A549 (cell line): Measurements from ENCODE around the gene PDCD1. TPM values are rescaled to one million over a fixed set of nuclear protein-coding genes. Genes with fewer than 3 reads are reported as not detected.
"Not testable (repeated sequence)": the region's sequence is repeated elsewhere in the genome, so short reads cannot be mapped to it uniquely, and the experiment has no call there.

Experiments
- ATAC-seq, 2 experiments: fragments of 200-7000 bp in 1 of 2; fragments of >200 bp in 1 of 2; cut with Nextera tagmentation in 1 of 2; cut with Tn5 transposase in 1 of 2; 3 replicates each; pipeline versions ENCODE4 v1.8.0 to v1.9.1; 2018 to 2020; ENCODE audit warnings: mild to moderate bottlenecking in 1 of 2, moderate library complexity in 1 of 2
- CTCF ChIA-PET: fragments of 300-600 bp; sonication (Branson Sonifier 250); formaldehyde crosslinking; extraction: SDS; loops from one replicate; lab custom pipeline; 2021; ENCODE audit warnings: antibody characterized with exemption, inconsistent platforms; lab: Yijun Ruan, JAX
- POLR2A ChIA-PET: fragments of 350-600 bp; formaldehyde crosslinking; extraction: SDS; loops from one replicate; lab custom pipeline; 2021; ENCODE audit warnings: antibody characterized with exemption, inconsistent platforms; lab: Yijun Ruan, JAX
- DNase-seq, 2 experiments: peaks; one replicate each; pipeline versions ENCODE4 v3.0.0 to v3.0.0-alpha.2; 2011 to 2016; ENCODE audit warnings: low read depth in 1 of 2, low spot score in 1 of 2
- FAIRE-seq: peaks from 2 replicates; lab custom pipeline; 2011; peaks lifted over from hg19 to GRCh38; lab: Jason Lieb, UNC
- H3K27ac ChIP-seq, 2 experiments: fragments of >200 bp; sonication (Bioruptor Twin); formaldehyde crosslinking; 3 replicates each; pipeline ENCODE4 v1.5.1; 2016 to 2017
- H3K4me1 ChIP-seq: fragments of >200 bp; sonication (Bioruptor Twin); formaldehyde crosslinking; 3 replicates; pipeline ENCODE4 v1.6.1; 2016
- H3K4me2 ChIP-seq: fragments of >200 bp; sonication (Bioruptor Twin); formaldehyde crosslinking; 3 replicates; pipeline ENCODE4 v1.6.1; 2016
- H3K4me3 ChIP-seq: fragments of >200 bp; sonication (Bioruptor Twin); formaldehyde crosslinking; 3 replicates; pipeline ENCODE4 v1.5.1; 2016
- H3K9me3 ChIP-seq: fragments of >200 bp; sonication (Bioruptor Twin); formaldehyde crosslinking; 3 replicates; pipeline ENCODE4 v1.6.1; 2016
- ATOH8 ChIP-seq: fragments of 250-450 bp; sonication (Bioruptor Pico); IDR thresholded peaks from 2 replicates; pipeline ENCODE4 v1.5.0; 2020; ENCODE audit warnings: low read depth, mild to moderate bottlenecking, moderate library complexity
- BHLHE40 ChIP-seq: IDR thresholded peaks from 2 replicates; pipeline ENCODE4 v1.6.1; 2012; ENCODE audit warnings: low read depth, low read length, inconsistent platforms
- CHD2 ChIP-seq: fragments of 150-350 bp; IDR thresholded peaks from 2 replicates; pipeline ENCODE4 v1.6.1; 2014; ENCODE audit warnings: low read length; ENCODE audit not compliant: partially characterized antibody
- CTCF ChIP-seq: fragments of >200 bp; sonication (Bioruptor Twin); formaldehyde crosslinking; IDR thresholded peaks from 3 replicates; pipeline ENCODE4 v1.5.1; 2016
- E2F6 ChIP-seq: IDR thresholded peaks from 2 replicates; pipeline ENCODE4 v1.6.1; 2012; ENCODE audit warnings: low read depth, borderline replicate concordance
- ESRRA ChIP-seq: fragments of 150-350 bp; IDR thresholded peaks from 2 replicates; pipeline ENCODE4 v1.6.1; 2014; ENCODE audit warnings: mild to moderate bottlenecking, low read length, borderline replicate concordance
- FOSL2 ChIP-seq, 2 experiments: fragments of 450-650 bp in 1 of 2; fragments of >200 bp in 1 of 2; sonication (Bioruptor Twin) in 1 of 2; formaldehyde crosslinking; IDR thresholded peaks; 2 replicates each; pipeline versions ENCODE4 v1.5.0 to v1.6.1; 2016 to 2020; ENCODE audit warnings: mild to moderate bottlenecking in 1 of 2, moderate library complexity in 1 of 2
- GATA3 ChIP-seq: IDR thresholded peaks from 2 replicates; pipeline ENCODE4 v1.6.1; 2012; ENCODE audit warnings: borderline replicate concordance
- HDAC2 ChIP-seq: fragments of 200-600 bp; sonication (generic); IDR thresholded peaks from 2 replicates; pipeline ENCODE4 v1.6.1; 2016
- HEYL ChIP-seq: fragments of 250-450 bp; sonication (Bioruptor Pico); IDR thresholded peaks from 2 replicates; pipeline ENCODE4 v1.8.0; 2021; ENCODE audit warnings: mild to moderate bottlenecking, moderate library complexity
- HOXB13 ChIP-seq: fragments of 250-450 bp; sonication (Bioruptor Pico); IDR thresholded peaks from 2 replicates; pipeline ENCODE4 v1.5.0; 2020; ENCODE audit warnings: low read depth, mild to moderate bottlenecking, moderate library complexity
- JUN ChIP-seq, 2 experiments: fragments of >200 bp; sonication (Bioruptor Twin); formaldehyde crosslinking; IDR thresholded peaks; 2 replicates in 1 of 2; 3 replicates in 1 of 2; pipeline ENCODE4 v1.6.1; 2016 to 2017
- JUNB ChIP-seq: fragments of >200 bp; sonication (Bioruptor Twin); formaldehyde crosslinking; IDR thresholded peaks from 2 replicates; pipeline ENCODE4 v1.6.1; 2016
- MYC ChIP-seq: IDR thresholded peaks from 2 replicates; pipeline ENCODE4 v1.6.1; 2012; ENCODE audit warnings: mild to moderate bottlenecking, inconsistent platforms, low read length, improper control_type of control experiment, borderline replicate concordance
- NPAS2 ChIP-seq: fragments of 250-450 bp; sonication (Bioruptor Pico); IDR thresholded peaks from 2 replicates; pipeline ENCODE4 v1.8.0; 2022; ENCODE audit warnings: mild to moderate bottlenecking, moderate library complexity, borderline replicate concordance
- NR3C1 ChIP-seq: fragments of >200 bp; sonication (Bioruptor Twin); formaldehyde crosslinking; IDR thresholded peaks from 3 replicates; pipeline ENCODE4 v1.6.1; 2017
- POLR2AphosphoS2 ChIP-seq: conservative IDR thresholded peaks from 2 replicates; pipeline ENCODE4 v1.6.1; 2012; ENCODE audit warnings: low read length, improper control_type of control experiment, inconsistent platforms
- RAD21 ChIP-seq, 2 experiments: fragments of >200 bp in 1 of 2; sonication (Bioruptor Twin) in 1 of 2; formaldehyde crosslinking in 1 of 2; IDR thresholded peaks in 1 of 2; conservative IDR thresholded peaks in 1 of 2; 2 replicates in 1 of 2; 3 replicates in 1 of 2; pipeline ENCODE4 v1.6.1; 2012 to 2018; ENCODE audit warnings: inconsistent platforms in 1 of 2
- RFX5 ChIP-seq: fragments of 450-650 bp; IDR thresholded peaks from 2 replicates; pipeline ENCODE4 v1.7.1; 2014; ENCODE audit warnings: antibody characterized with exemption, mild to moderate bottlenecking, moderate library complexity
- RNF2 ChIP-seq: fragments of 200-600 bp; sonication (generic); IDR thresholded peaks from 2 replicates; pipeline ENCODE4 v1.6.1; 2016; ENCODE audit warnings: low read depth, mild to moderate bottlenecking, antibody characterized with exemption, moderate library complexity, borderline replicate concordance
- SMC3 ChIP-seq: fragments of >200 bp; sonication (Bioruptor Twin); formaldehyde crosslinking; IDR thresholded peaks from 3 replicates; pipeline ENCODE4 v1.6.1; 2018; ENCODE audit warnings: inconsistent platforms
- SREBF2 ChIP-seq: fragments of 450-650 bp; IDR thresholded peaks from 2 replicates; pipeline ENCODE4 v1.6.1; 2014; ENCODE audit warnings: mild to moderate bottlenecking, moderate library complexity
- USF2 ChIP-seq: fragments of 450-650 bp; IDR thresholded peaks from 2 replicates; pipeline ENCODE4 v1.6.1; 2014; ENCODE audit warnings: antibody characterized with exemption
- ZNF302 ChIP-seq: fragments of 250-450 bp; sonication (Bioruptor Pico); IDR thresholded peaks from 2 replicates; pipeline ENCODE4 v1.9.0; 2021; ENCODE audit warnings: inconsistent platforms, mild to moderate bottlenecking, moderate library complexity
- ZSCAN20 ChIP-seq: fragments of 250-450 bp; sonication (Bioruptor Pico); IDR thresholded peaks from 2 replicates; pipeline ENCODE4 v1.8.0; 2022; ENCODE audit warnings: mild to moderate bottlenecking, moderate library complexity
- WGBS: methylation state at CpG from one replicate; pipeline ENCODE4 v1.1.6; 2017; ENCODE audit errors: missing lambda C conversion rate; 5-methylcytosine and 5-hydroxymethylcytosine counted together
- polyA plus RNA-seq, 4 experiments: library from polyadenylated mRNA; depleted of rRNA in 3 of 4; stranded (reverse); fragments of >200 nt; fragmentation: RNase III in 1 of 4; extraction: RNeasy Plus Mini Kit Qiagen cat#74134 plus additional on column Dnase treatment in 1 of 4; gene quantifications; 2 replicates in 3 of 4; 3 replicates in 1 of 4; pipeline ENCODE4 v1.2.3, GENCODE V29; 2011 to 2017

Gene PDCD1
- polyA plus RNA-seq, 2 of the 4 experiments (the other 2 are of a cell fraction): not detected

- POLR2A ChIA-PET, H3K4me1 ChIP-seq, H3K4me3 ChIP-seq, H3K9me3 ChIP-seq, CTCF ChIA-PET, H3K4me2 ChIP-seq, H3K27ac ChIP-seq, FAIRE-seq: not testable (repeated sequence)
- ATAC-seq (peak in 1 of 2 experiments; percentile 37; a peak in 2 of 6 replicates), DNase-seq (peak in 1 of 2 experiments; percentile 68)
- WGBS: 35% methylated on average over 19 of the region's 22 CpGs
- TF ChIP-seq CTCF (peak; percentile 25), RAD21 (conservative IDR thresholded peaks at IDR 0.05 in 1 of 2, IDR thresholded peaks at IDR 0.05 in 1 of 2) (peak; percentile 22 to 26; a peak in 2 of 5 replicates)
These were observed 17.2 kb upstream of the PDCD1 start for GRCh38 chr2:241875754-241876527.

- no peak overlapping the region for H3K4me2 ChIP-seq
- H3K27ac ChIP-seq: no peak overlapping the region
- POLR2A ChIA-PET: no interaction called here
- TF ChIP-seq HEYL (CRISPR knock-in tag): no peak
- TF ChIP-seq RAD21 (conservative IDR thresholded peaks at IDR 0.05 in 1 of 2, IDR thresholded peaks at IDR 0.05 in 1 of 2): no peak
- TF ChIP-seq ESRRA: no peak
- no peak for TF ChIP-seq NR3C1
- no peak for TF ChIP-seq FOSL2 (IDR thresholded peaks at IDR 0.05)
- no peak for TF ChIP-seq FOSL2 (CRISPR knock-in tag; IDR thresholded peaks at IDR 0.05)
- no peak for TF ChIP-seq RNF2
- TF ChIP-seq SMC3: no peak
- no peak for TF ChIP-seq GATA3
- TF ChIP-seq JUN (IDR thresholded peaks at IDR 0.05): no peak
- TF ChIP-seq POLR2AphosphoS2: no peak
- TF ChIP-seq HDAC2: no peak
- no peak for TF ChIP-seq ZSCAN20
- no peak for TF ChIP-seq HOXB13 (CRISPR knock-in tag)
- no peak for TF ChIP-seq USF2
- no peak for TF ChIP-seq BHLHE40
- TF ChIP-seq CHD2: no peak
- CTCF ChIA-PET: interaction anchor here (1.5 kb wide), 1 partner anchor 1023 kb away, joined by 3 read pairs; no protein-coding TSS in a partner anchor
- DNase-seq (no peak), ATAC-seq (no peak), FAIRE-seq (no peak)
- 84% methylated on average over 9 of the region's 17 CpGs for WGBS
- 0 out of 3 replicates have a peak, but pooled peaks cover 6% of the 10 kb centered on the region for H3K9me3 ChIP-seq
- H3K4me1 ChIP-seq: peaks cover under 1% of the 10 kb centered on the region; the same call in 1 of the 3 replicates
- no peak overlapping the region for H3K4me3 ChIP-seq
These were observed 15.7 kb upstream of the PDCD1 start for GRCh38 chr2:241874277-241874925.

- POLR2A ChIA-PET: no interaction called here
- no peak for FAIRE-seq
These were observed 15.1 kb upstream of the PDCD1 start for GRCh38 chr2:241873803-241874110.

More at GRCh38 chr2:241873803-241874110, 15.1 kb upstream of the PDCD1 start:
- peaks cover 7% of the 10 kb centered on the region; the same call in 2 of the 3 replicates for H3K4me1 ChIP-seq
- 0 out of 3 replicates have a peak, but pooled peaks cover 6% of the 10 kb centered on the region for H3K9me3 ChIP-seq
- no peak for TF ChIP-seq HOXB13 (CRISPR knock-in tag)
- no peak for TF ChIP-seq SREBF2
- TF ChIP-seq JUNB: no peak
- TF ChIP-seq NPAS2 (CRISPR knock-in tag): no peak
- no peak for TF ChIP-seq E2F6
- TF ChIP-seq ZNF302: no peak
- no peak for TF ChIP-seq MYC
- no peak for TF ChIP-seq BHLHE40
- no peak for TF ChIP-seq RAD21 (conservative IDR thresholded peaks at IDR 0.05 in 1 of 2, IDR thresholded peaks at IDR 0.05 in 1 of 2)
- no peak for TF ChIP-seq ESRRA
- TF ChIP-seq POLR2AphosphoS2: no peak
- TF ChIP-seq RFX5: no peak
- TF ChIP-seq ATOH8 (CRISPR knock-in tag): no peak
- no peak overlapping the region for H3K27ac ChIP-seq
- H3K4me3 ChIP-seq: no peak overlapping the region
- CTCF ChIA-PET: interaction anchor here (1.5 kb wide), 1 partner anchor 1023 kb away, joined by 3 read pairs; no protein-coding TSS in a partner anchor
- no peak for ATAC-seq
- WGBS: 83% methylated on average over 5 of the region's 7 CpGs
- no peak overlapping the region for H3K4me2 ChIP-seq
- DNase-seq: no peak
